Activated CD4-positive, alpha-beta memory T cell treated with anti-CD3 and anti-CD28 coated beads for 36 hours (primary cell): ENCODE measurements around the gene WNT16. TPM values are rescaled to one million over a fixed set of nuclear protein-coding genes. Genes with fewer than 3 reads are reported as not detected.
A peak's percentile ranks its signal among the peaks of the same experiment; 100 is the strongest.
"Not testable (repeated sequence)": the region's sequence is repeated elsewhere in the genome, so short reads cannot be mapped to it uniquely, and the experiment has no call there.

Source experiments
- CTCF ChIA-PET: fragments of 350-600 bp; sonication (Branson Sonifier 250); formaldehyde crosslinking; loops from one replicate; lab custom pipeline; 2021; ENCODE audit warnings: antibody characterized with exemption, inconsistent platforms; lab: Charles Lee
- POLR2A ChIA-PET: fragments of 350-600 bp; sonication (Branson Sonifier 250); formaldehyde crosslinking; loops from one replicate; lab custom pipeline; 2021; ENCODE audit warnings: antibody characterized with exemption; lab: Charles Lee
- DNase-seq: peaks from one replicate; pipeline ENCODE4 v3.0.0-alpha.2; 2020
- H3K27ac Mint-ChIP-seq: one replicate; pipeline ENCODE4 v1.8.0; 2021; ENCODE audit warnings: mixed read lengths
- H3K27me3 Mint-ChIP-seq: one replicate; pipeline ENCODE4 v1.8.0; 2021; ENCODE audit warnings: mixed read lengths
- H3K36me3 Mint-ChIP-seq: one replicate; pipeline ENCODE4 v1.8.0; 2021; ENCODE audit warnings: mixed read lengths
- H3K4me1 Mint-ChIP-seq: one replicate; pipeline ENCODE4 v1.8.0; 2021; ENCODE audit warnings: low read depth, mixed read lengths
- H3K4me3 Mint-ChIP-seq: one replicate; pipeline ENCODE4 v1.8.0; 2021; ENCODE audit warnings: mild to moderate bottlenecking, mixed read lengths
- H3K9me3 Mint-ChIP-seq: one replicate; pipeline ENCODE4 v1.8.0; 2021; ENCODE audit warnings: mixed read lengths
- intact Hi-C: fragments of 100-400 bp; cut with micrococcal nuclease; formaldehyde crosslinking; loops from one replicate; pipeline ENCODE4 v1.15.1; 2023
- total RNA-seq, 2 experiments: library from RNA; stranded (reverse); gene quantifications; one replicate each; pipeline ENCODE4 v1.2.3, GENCODE V29; 2021

The WNT16 gene, protein sequence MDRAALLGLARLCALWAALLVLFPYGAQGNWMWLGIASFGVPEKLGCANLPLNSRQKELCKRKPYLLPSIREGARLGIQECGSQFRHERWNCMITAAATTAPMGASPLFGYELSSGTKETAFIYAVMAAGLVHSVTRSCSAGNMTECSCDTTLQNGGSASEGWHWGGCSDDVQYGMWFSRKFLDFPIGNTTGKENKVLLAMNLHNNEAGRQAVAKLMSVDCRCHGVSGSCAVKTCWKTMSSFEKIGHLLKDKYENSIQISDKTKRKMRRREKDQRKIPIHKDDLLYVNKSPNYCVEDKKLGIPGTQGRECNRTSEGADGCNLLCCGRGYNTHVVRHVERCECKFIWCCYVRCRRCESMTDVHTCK
- total RNA-seq, result not detected

DNA sequence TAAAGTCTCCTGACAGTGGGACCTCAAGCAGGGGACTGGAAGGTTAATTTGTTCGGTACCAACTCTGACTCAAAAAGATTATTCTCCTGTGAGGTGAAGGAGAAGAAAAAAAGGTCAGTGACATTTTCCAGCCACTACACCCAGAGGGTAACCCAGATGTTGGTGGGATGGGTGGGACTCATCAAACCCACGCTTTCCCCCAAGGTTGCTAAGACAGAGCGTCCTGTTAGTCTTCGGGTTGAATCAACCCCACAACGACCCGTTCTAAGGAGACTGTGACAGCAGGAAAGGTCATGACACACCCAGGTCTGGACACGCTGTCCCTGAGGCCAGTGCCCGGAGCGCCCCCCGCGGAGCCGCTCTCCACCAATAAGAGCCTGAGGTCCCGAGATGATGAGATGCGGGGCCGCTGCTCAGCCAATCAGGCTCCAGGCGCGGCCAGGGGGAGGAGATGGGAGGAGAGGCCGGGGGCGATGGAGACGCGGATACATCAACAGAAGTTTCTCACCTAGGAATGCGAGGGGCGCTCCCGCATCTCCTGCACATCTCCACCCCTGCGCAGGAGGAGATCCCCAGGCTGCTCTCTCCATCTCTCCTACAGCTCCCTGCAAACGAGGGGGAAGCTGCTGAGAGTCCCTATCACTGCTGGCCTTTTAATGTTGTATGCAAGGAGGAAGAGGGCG lies at the start of gene WNT16:
Gene WNT16, plus strand, starts transcription at position 493 of the 683 bp plus-strand sequence. CDS start 293 bp downstream, outside the sequence.
- Mint-ChIP-seq H3K9me3 (no peaks in the 10 kb centered on the region), H3K36me3 (no peaks in the 10 kb centered on the region), H3K4me1 (peaks cover 21% of the 10 kb centered on the region), H3K4me3 (peak within 1 kb of the TSS; percentile 4), H3K27ac (no peak within 1 kb of the TSS), H3K27me3 (peaks cover 46% of the 10 kb centered on the region)
- no peak for DNase-seq
- POLR2A ChIA-PET, result no interaction called here
- CTCF ChIA-PET, result interaction anchor here (0.5 to 1.3 kb wide), 2 partner anchors 36 to 171 kb away, joined by 3 read pairs; no protein-coding TSS in a partner anchor
- intact Hi-C loops, result no loop called here

DNA sequence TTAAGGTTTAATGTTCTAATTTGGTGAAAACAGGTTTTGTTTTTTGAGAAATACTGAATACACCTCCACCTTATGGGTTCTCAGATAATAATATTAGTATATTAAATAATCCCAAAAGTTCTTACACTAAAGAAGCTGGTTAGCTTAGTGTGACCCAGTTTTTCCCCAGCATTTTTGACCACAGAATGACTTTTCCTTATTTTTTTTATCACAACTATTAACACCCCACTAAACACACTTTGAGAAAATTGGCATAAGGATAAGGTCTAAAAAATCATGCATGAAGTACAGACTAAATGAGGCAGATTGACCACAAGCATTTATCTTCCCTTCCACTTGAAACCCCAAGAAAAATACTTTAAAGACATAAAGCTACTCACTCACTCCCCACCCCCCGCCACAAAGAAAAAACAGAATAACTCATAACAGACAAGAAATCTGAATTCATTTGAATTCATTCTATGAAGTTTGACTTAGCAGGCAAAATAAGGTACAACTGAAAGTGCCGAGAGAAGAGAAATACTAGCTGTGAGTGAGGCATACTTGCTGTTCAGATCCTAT lies 49.7 kb upstream of the WNT16 start:
- peaks cover 3% of the 10 kb centered on the region for H3K9me3 Mint-ChIP-seq
- H3K36me3 Mint-ChIP-seq, result no peaks in the 10 kb centered on the region
- H3K4me3 Mint-ChIP-seq, result no peak overlapping the region
- no peak for DNase-seq
- no peak overlapping the region for H3K27ac Mint-ChIP-seq
- ChIA-PET POLR2A (interaction anchor here (0.8 to 1.6 kb wide), 2 partner anchors 28 to 252 kb away, joined by 3 to 4 read pairs; no protein-coding TSS in a partner anchor), CTCF (interaction anchor here (0.6 to 1.2 kb wide), 2 partner anchors 82 to 265 kb away, joined by 3 read pairs; no protein-coding TSS in a partner anchor)
- intact Hi-C loops, result loop anchor here (2.0 to 10.0 kb wide), 4 partner anchors 28 to 324 kb away; partner anchors contain the start of gene ING3
- H3K4me1 Mint-ChIP-seq, result peaks cover 16% of the 10 kb centered on the region
- H3K27me3 Mint-ChIP-seq, result peaks cover 27% of the 10 kb centered on the region

DNA sequence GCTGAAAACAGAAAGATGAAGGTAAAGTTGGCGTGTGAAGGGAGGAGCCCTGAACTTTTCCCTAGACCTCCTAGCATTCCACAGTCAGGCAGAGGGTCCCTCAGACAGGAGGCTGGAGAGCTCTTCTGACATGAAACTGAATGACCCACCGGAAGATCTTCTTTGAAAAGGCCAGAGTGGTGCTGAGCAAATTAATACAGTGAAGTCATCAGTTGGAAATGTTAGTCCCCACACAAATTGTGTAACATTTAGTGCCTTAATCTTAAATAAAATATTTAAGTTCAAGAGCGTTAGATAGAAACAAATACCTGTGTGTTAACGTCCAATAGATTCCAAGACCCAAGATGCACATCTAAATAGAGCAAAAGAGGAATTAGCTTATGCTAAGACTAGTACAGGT lies 49.0 kb upstream of the WNT16 start:
- no peak for DNase-seq
- intact Hi-C loops, result loop anchor here (2.0 to 10.0 kb wide), 4 partner anchors 27 to 325 kb away; partner anchors contain the start of gene ING3
- no peaks in the 10 kb centered on the region for H3K36me3 Mint-ChIP-seq
- no peak overlapping the region for H3K4me3 Mint-ChIP-seq
- POLR2A ChIA-PET, result interaction anchor here (1.6 kb wide), 1 partner anchor 27 kb away, joined by 3 read pairs; no protein-coding TSS in a partner anchor
- CTCF ChIA-PET, result interaction anchor here (0.6 kb wide), 1 partner anchor 81 kb away, joined by 3 read pairs; no protein-coding TSS in a partner anchor
- no peak overlapping the region for H3K27ac Mint-ChIP-seq
- H3K9me3 Mint-ChIP-seq, result peaks cover 10% of the 10 kb centered on the region
- peaks cover 16% of the 10 kb centered on the region for H3K4me1 Mint-ChIP-seq
- H3K27me3 Mint-ChIP-seq, result peaks cover 27% of the 10 kb centered on the region

DNA sequence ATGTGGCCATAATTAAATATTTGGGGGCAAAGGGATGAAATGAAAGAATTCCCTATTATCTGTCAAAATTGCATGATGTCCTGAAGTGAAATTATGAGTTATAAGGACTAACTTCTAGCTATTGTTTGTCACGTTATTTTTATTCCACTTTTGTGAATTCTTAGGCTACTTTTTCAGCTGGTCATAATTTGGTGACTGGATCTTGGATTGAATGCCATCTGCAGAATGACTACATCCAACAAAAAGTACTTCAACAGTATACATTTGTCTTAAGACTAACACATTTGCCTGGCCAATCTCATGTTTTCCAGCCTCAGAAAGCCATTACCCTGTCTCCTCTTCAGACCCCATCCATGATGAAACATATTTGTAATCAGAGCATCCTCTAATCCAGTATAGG lies 48.1 kb upstream of the WNT16 start:
- Mint-ChIP-seq H3K36me3 (peaks cover 2% of the 10 kb centered on the region), H3K9me3 (peaks cover 17% of the 10 kb centered on the region), H3K4me1 (peaks cover 16% of the 10 kb centered on the region), H3K4me3 (no peak overlapping the region), H3K27me3 (peaks cover 24% of the 10 kb centered on the region), H3K27ac (no peak overlapping the region)
- POLR2A ChIA-PET, result no interaction called here
- DNase-seq, result no peak
- CTCF ChIA-PET, result no interaction called here
- intact Hi-C loops, result no loop called here

DNA sequence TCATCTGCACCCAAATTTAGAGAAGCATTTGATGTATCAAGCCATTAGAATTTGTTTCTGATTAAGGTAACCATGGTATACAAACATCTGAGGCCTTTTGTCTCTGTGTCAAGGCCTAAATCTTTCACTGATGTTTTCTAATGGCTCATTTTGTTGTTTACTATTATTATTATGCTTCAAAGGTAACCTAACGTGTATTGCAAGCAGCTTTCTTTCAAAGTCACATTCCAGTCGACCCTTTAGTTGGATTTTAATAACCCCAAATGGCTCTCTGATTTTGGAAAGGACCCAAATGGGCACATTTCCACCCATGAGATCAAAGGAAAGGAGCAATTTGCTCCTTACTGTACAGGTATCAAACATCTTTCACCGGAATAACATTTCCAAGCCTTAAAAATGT lies 46.7 kb upstream of the WNT16 start:
- H3K9me3 Mint-ChIP-seq, result peaks cover 19% of the 10 kb centered on the region
- ChIA-PET POLR2A (no interaction called here), CTCF (no interaction called here)
- H3K27me3 Mint-ChIP-seq, result peaks cover 15% of the 10 kb centered on the region
- DNase-seq, result no peak
- H3K4me3 Mint-ChIP-seq, result no peak overlapping the region
- H3K27ac Mint-ChIP-seq, result no peak overlapping the region
- peaks cover 21% of the 10 kb centered on the region for H3K4me1 Mint-ChIP-seq
- intact Hi-C loops, result no loop called here
- H3K36me3 Mint-ChIP-seq, result peaks cover 2% of the 10 kb centered on the region

DNA sequence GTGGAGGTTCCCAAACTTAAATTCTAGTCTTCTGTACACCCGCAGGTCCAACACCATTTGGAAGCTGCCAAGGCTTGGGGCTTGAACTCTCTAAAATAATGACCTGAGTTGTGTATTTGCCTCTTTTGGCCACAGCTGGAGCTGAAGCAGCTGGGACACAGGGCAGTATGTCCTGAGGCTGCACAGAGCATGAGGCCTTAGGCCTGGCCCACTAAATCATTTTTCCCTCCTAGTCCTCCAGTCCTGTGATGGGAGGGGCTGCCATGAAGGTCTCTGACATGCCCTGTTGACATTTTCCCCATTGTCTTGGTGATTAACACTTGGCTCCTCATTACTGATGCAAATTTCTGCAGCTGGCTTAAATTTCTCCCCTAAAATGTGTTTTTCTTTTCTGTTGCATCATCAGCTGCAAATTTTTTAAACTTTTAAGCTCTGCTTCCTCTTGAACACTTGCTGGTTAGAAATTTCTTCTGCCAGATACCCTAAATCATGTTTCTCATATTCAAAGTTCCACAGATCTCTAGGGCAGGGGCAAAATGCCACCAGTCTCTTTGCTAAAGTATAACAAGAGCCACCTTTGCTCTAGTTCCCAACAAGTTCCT lies 43.6 kb upstream of the WNT16 start:
- peaks cover 6% of the 10 kb centered on the region for H3K4me1 Mint-ChIP-seq
- no peak for DNase-seq
- peaks cover 24% of the 10 kb centered on the region for H3K9me3 Mint-ChIP-seq
- ChIA-PET POLR2A (no interaction called here), CTCF (no interaction called here)
- peaks cover 2% of the 10 kb centered on the region for H3K36me3 Mint-ChIP-seq
- no peak overlapping the region for H3K27ac Mint-ChIP-seq
- no peak overlapping the region for H3K4me3 Mint-ChIP-seq
- intact Hi-C loops, result no loop called here
- H3K27me3 Mint-ChIP-seq, result peaks cover 4% of the 10 kb centered on the region

DNA sequence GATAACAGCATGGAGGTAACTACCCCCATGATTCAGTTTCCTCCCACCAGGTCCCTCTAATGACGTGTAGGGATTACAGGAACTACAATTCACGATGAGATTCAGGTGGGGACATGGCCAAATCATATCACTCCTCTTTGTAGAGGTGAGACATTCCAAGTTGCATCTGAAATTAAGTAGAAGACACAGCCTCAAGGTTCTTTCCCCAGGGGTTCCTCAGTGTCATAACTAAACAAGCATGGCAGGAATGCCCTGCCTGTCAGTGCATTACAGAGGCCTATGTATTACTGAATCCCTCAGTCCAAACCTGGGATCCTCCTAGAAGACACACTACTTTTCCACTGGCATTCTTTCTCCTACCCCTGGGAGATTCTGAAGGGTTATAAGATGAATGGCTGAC lies 42.6 kb upstream of the WNT16 start:
- H3K27me3 Mint-ChIP-seq, result peaks cover 4% of the 10 kb centered on the region
- H3K4me3 Mint-ChIP-seq, result no peak overlapping the region
- H3K9me3 Mint-ChIP-seq, result peaks cover 26% of the 10 kb centered on the region
- ChIA-PET CTCF (no interaction called here), POLR2A (no interaction called here)
- H3K4me1 Mint-ChIP-seq, result peaks cover 6% of the 10 kb centered on the region
- no peak for DNase-seq
- intact Hi-C loops, result no loop called here
- H3K36me3 Mint-ChIP-seq, result peaks cover 2% of the 10 kb centered on the region
- H3K27ac Mint-ChIP-seq, result no peak overlapping the region

DNA sequence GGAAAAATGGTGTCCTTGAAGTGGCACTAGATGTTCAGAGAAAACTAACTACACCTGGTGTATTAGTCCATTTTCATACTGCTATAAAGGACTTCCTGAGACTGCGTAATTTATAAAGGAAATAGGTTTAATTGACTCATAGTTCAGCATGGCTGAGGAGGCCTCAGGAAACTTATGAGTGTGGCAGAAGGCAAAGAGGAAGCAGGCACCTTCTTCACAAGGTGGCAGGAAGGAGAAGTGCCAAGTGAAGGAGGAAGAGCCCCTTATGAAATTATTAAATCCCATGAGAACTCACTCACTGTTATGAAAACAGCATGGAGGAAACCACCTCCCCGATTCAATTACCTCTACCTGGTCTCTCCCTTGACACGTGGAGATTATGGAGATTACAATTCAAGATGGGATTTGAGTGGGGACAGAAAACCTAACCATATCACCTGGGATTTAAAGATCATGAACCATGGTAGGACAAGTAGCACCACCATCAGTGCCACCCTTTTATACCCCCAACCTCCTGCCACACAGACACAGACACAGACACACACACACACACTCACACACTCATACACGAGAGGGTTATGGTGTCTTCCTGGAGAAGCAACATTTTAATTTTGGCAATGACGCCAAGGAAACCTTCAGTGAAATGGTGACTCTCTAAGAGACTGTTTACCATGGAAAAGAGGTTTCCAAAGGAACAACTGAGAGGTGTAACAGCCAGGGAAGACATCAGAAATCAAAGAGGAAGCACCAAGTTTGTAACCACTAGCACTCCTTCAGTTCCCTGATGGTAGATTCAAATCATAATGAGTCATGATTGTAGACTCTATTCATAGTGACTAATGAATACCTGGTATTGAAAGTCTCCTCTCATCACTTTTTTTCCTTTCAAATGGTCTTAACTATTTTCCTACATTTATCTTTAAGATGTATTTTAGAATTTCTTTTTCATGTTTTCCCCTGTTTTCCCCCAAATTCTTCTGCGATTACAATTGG lies 41.8 kb upstream of the WNT16 start:
- POLR2A ChIA-PET, result no interaction called here
- intact Hi-C loops, result loop anchor here (1.0 kb wide), 1 partner anchor 9 kb away; no protein-coding TSS in a partner anchor
- no peak overlapping the region for H3K27ac Mint-ChIP-seq

DNA sequence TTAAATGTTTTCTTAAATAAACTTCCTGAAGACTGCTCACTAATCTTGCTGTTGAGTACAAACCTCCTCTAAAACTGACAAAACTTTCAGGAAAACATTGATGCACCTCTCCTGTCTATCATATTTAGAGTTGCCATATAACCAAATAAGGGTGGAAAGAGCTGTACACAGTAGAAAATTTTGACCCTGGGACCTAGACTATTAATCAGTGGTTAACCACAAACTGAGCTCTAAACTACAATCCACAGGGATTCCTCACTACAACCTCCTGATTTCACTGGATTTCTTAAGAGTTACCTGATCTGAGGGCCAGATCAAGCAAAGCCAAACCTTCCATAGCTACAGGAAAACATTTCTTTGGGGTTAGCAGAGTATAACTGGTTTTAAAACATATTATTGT lies 39.9 kb upstream of the WNT16 start:
- peaks cover 10% of the 10 kb centered on the region for H3K27me3 Mint-ChIP-seq
- H3K4me1 Mint-ChIP-seq, result peaks cover 6% of the 10 kb centered on the region
- H3K36me3 Mint-ChIP-seq, result peaks cover 2% of the 10 kb centered on the region
- intact Hi-C loops, result no loop called here
- H3K27ac Mint-ChIP-seq, result no peak overlapping the region
- H3K4me3 Mint-ChIP-seq, result no peak overlapping the region
- peaks cover 26% of the 10 kb centered on the region for H3K9me3 Mint-ChIP-seq
- ChIA-PET POLR2A (no interaction called here), CTCF (no interaction called here)
- no peak for DNase-seq

More for the DNA sequence above, 41.8 kb upstream of the WNT16 start:
- CTCF ChIA-PET, result no interaction called here
- Mint-ChIP-seq H3K27me3 (peaks cover 9% of the 10 kb centered on the region), H3K9me3 (peaks cover 26% of the 10 kb centered on the region), H3K36me3 (peaks cover 2% of the 10 kb centered on the region), H3K4me1 (peaks cover 6% of the 10 kb centered on the region), H3K4me3 (no peak overlapping the region)
- no peak for DNase-seq

DNA sequence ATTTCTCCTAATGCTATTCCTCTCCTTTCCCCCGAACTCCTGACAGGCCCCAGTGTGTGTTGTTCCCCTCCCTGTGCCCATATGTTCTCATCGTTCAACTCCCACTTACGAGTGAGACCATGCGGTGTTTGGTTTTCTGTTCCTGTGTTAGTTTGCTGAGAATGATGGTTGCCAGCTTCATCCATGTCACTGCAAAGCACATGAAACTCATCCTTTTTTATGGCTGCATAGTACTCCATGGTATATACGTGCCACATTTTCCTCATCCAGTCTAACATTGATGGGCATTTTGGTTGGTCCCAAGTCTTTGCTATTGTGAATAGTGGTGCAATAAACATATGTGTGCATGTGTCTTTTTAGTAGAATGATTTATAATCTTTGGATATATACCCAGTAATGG lies 38.9 kb upstream of the WNT16 start:
- intact Hi-C loops, DNase-seq, H3K27ac Mint-ChIP-seq, H3K4me3 Mint-ChIP-seq, POLR2A ChIA-PET, H3K36me3 Mint-ChIP-seq, H3K27me3 Mint-ChIP-seq, H3K4me1 Mint-ChIP-seq, CTCF ChIA-PET: not testable (repeated sequence)
- H3K9me3 Mint-ChIP-seq, result peaks cover 15% of the 10 kb centered on the region

DNA sequence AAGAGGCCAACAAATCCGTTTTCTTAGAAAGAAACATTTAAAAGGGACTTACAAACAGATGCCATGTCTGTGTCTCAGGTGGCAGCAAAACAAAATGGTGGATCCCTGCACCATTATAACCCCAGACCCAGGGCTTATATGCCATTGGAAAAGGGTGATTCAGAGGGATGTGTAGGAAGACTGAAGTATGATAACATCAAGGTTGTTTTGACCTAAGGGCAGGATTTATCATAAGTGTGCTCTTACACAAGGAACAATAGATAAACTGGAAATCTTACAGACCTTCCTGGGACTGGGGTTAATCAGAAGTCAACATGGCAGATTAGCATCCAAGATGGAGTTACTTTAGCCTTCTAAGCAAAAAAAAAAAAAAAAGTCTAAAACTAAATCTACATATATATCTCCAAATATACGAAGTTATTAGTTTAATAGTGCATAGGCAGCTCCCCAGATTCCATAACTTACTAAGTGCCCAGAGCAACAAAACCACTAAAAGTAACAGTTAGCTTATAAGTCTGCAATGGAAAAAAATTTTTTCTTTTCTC lies 34.3 kb upstream of the WNT16 start:
- Mint-ChIP-seq H3K27me3 (peaks cover 10% of the 10 kb centered on the region), H3K4me3 (no peak overlapping the region), H3K27ac (no peak overlapping the region), H3K36me3 (no peaks in the 10 kb centered on the region), H3K4me1 (no peaks in the 10 kb centered on the region), H3K9me3 (peaks cover 6% of the 10 kb centered on the region)
- DNase-seq, result no peak
- POLR2A ChIA-PET, result no interaction called here
- CTCF ChIA-PET, result no interaction called here
- intact Hi-C loops, result no loop called here
